GM18508 (cell line): ENCODE data around the gene CBLB.
A peak's percentile ranks its signal among the peaks of the same experiment; 100 is the strongest.
"Not testable (repeated sequence)": the region's sequence is repeated elsewhere in the genome, so short reads cannot be mapped to it uniquely, and the experiment has no call there.

ENCODE experiments used
- ATAC-seq: cut with Tn5 transposase; IDR thresholded peaks from one replicate; pipeline ENCODE4 v1.9.1; 2021; ENCODE audit warnings: moderate number of reproducible peaks; ENCODE audit not compliant: insufficient read depth, unreplicated experiment

CBLB gene

DNA sequence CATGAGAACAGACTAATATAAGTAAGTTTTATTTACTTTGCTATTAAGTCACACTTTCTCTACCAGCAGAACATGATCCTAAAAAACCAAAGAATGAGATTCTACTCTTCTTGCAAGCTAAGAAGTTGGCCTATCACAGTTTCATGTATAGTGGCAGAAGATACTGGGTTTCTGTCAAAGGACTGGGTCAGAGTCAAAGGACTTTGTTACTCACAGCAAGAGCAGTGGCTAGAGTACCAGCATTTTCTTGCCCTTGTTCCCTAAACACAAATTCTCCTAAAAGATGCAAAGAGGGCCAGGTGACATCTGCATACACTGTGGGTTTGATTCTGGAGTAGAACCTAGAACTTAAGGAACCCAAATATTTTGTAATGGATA is 105.2 kb downstream of the CBLB start:
- no peak for ATAC-seq

DNA sequence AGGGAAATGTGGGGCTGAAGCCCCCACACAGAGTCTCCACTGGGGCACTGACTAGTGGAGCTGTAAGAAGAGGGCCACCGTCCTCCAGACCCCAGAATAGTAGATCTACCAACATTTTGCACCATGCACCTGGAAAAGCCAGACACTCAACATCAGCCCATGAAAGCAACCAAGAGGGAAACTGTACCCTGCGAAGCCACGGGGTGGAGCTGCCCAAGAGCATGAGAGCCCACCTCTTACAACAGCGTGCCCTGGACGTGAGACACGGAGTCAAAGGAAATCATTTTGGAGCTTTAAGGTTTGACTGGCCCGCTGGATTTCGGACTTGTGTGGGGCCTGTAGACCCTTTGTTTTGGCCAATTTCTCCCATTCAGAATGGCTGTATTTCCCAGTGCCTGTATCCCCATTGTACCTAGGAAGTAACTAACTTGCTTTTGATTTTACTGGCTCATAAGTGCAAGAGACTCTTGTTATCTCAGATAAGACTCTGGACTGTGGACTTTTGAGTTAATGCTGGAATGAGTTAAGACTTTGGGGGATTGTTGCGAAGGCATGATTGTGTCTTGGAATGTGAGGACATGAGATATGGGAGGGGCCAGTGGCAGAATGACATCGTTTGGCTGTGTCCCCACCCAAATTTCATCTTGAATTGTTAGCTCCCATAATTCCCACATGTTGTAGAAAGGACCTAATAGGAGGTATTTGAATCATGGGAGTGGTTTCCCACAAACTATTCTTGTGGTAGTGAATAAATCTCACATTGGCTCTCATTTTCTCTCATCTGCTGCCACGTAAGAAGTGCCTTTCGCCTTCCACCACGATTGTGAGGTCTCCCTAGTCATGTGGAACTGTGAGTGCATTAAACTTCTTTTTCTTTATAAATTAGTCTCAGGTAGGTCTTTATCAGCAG is 105.8 kb downstream of the CBLB start:
- no peak for ATAC-seq

DNA sequence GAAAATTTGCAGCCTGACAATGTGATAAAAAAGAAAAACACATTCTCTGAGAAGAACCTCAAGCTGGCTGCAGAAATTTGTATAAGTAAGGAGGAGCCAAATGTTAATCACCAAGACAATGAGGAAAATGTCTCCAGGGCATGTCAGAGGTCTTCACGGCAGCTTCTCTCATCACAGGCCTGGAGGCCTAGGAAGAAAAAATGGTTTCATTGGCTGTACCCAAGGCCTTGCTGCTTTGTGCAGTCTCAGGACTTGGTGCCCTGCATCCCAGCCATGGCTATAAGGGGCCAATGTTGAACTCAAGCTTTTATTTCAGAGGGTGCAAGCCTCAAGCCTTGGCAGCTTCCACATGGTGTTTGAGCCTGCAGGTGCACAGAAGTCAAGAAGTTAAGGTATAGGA is 106.6 kb downstream of the CBLB start:
- ATAC-seq = not testable (repeated sequence)

DNA sequence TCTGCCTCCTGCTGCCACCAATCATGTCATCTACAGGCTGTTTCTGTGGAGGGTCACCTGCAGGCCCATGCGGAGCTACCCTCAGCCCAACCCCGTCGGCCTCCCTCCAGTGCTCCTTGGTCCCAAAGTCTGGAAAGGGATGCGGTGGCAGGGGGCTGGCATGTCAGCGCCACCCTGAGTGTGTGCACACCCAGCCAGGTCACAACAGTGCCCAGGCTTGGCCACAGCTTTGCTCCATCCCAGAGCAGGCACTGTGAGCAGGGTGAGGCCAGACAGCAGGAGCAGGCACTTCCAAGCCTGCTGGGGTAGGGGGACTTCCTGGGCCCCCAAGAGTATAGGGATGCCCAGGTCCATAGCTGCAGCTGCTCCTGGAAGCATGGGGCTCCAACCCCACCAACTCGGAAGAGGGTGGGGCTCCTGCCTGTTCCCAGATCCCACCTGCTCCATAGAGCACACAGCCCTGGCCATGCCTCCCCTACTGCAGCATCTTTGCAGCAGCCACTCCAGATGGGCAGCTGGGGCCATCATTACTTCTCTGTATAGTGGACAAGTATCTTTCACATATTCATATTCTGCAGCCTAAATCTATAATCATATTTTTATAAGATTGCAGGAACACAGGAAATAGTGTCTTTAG is 109.3 kb downstream of the CBLB start:
- ATAC-seq = no peak

DNA sequence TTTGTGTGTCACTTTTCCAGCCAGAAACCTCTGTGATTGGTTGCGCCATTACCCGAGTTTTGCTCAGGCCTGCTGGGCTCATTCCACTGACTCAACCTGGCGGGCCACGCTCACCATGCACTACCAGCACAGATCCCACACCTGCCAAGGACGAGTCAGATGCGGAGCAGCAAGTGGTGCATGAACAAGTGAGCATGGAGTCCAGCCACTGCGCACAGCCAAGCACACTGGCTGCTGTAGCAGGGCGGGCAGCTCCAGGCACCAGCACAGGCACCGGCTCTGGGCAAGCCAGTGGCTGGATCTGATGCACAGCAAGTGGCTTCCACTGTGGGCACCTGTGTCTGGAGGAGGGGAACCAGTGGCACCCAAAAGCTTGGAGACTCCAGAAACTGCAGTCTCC is 110.4 kb downstream of the CBLB start:
- ATAC-seq = no peak

DNA sequence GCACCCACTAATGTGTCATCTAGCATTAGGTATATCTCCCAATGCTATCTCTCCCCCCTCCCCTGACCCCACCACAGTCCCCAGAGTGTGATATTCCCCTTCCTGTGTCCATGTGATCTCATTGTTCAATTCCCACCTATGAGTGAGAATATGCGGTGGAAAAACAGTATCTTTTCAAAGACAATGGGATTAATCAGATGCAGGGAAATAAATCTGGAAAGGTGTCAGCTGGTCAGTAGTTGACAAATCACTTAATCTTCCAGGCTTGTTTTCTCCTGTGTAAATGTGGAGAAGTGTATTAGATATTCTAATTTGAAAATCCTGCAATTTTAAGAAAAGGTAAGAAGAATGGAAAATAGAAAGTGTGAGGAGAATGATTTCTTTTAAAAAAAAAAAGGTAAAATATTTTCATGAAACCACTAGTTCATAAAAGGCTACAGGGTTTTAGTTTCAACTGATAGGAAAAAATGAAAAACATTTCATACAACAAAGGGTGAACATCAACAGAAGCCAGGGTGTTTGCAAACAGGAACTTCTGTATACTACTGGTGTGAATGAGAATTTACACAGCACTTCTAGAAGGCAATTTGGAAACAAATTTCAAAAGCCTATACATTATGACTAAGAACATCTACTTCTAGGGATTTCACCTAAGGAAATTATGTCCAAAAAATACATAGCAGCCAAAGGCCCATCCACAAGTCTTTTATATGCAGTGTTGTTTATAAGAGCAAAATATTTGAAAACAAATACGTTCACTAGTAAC is 113.5 kb downstream of the CBLB start:
- no peak for ATAC-seq

DNA sequence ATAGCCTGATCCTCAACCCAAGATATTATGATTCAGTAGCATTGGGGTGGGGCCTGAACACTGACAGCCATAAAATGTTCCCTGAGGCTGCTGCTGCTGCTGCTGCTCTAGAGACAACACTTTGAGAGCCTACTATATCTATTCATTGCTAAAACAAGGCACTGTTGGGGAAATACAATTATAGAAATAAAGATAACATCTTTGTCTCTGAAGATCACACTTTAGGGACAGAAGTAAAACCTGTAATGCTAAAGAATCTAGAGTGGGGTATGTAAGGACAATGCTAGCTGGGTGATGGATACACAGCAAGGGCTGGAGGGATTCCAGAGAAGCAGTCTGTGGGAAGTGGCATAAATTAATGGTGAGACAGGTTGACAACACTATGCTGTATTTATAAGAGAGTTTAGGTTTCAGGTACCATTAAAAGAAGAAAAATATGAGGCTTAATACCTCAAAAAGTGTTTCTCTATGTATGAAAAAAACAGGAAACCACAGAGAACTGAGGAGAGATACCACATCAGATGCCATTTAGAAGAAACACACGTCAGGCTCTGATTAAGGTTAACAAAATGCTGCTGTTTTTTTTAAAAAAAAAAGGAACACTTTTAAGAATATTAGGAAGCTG is 115.9 kb downstream of the CBLB start:
- ATAC-seq = no peak

DNA sequence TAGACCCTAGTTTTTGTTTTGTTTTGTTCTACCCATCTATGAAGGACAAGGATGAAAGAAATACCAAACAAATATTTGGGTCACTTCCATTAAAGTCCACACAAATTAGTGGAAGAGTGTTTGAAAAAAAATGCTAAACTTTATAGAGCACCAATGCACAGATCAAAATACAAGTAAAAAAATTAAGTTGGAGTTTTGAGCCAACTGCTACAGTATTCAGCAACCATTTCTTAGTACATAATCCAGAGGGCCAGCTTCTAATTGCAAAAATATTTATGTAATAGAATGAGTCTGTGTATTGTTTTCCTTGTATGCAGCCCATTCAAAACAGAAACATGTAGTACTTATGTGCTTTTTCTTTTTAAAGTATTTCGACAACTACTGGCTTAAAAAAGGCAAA is 121.1 kb downstream of the CBLB start:
- no peak for ATAC-seq

DNA sequence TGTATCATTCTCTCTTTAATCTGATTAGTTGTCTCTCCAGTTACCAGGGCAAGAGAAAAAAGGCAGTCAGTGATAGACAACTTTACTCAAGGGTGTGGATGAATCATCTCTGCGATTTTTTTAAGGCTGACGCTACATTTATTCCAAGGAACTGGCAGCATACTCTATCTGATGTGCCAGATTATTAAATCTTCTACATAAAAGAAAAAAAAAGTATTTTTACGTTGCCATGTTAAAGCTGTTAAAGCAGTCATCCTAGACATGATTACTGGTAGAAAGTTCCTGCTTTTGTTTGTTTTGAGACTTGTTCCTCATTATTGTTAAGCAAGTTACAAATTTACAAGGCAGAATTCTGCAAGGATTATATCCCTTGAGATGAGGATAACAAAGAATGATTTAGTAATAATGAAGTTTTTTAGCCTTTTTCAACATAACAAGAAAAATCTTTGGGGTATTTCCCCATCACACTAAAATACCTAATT is 121.7 kb downstream of the CBLB start:
- no peak for ATAC-seq

DNA sequence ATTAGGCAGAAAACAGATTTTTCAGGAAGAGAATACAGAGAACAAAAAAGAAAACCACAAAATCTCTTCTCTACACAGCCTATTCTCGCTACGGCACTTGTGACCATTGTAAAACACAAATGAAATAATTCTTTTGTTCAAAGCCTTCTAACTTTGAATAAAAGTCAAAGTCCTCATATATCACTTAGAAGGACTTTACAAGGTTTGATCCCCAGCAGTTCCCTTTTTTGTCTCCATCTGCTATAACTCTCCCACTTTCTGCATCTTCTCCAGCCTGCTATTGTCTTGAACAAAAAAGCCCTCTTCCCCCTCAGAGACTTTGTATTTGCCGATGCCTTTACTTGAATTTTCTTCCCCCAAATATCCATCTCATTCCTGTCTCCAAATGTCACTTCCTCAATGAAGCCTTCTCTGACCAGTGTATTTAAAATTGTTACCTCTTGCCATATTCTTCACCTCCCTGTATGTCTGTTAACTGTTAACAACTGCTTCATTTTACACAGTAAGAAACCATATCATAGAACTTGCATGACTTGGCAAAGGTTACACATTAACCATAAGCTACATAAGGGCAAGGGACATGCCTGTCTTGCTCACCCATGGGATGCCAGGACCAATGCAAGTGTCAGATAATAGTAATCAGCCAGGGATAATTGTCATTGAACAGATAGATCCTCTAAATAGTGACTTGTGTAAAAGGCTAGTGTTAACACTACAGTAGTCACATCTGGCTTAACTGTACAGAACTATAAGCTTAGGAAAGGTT is 122.4 kb downstream of the CBLB start:
- peak; percentile 83 for ATAC-seq

DNA sequence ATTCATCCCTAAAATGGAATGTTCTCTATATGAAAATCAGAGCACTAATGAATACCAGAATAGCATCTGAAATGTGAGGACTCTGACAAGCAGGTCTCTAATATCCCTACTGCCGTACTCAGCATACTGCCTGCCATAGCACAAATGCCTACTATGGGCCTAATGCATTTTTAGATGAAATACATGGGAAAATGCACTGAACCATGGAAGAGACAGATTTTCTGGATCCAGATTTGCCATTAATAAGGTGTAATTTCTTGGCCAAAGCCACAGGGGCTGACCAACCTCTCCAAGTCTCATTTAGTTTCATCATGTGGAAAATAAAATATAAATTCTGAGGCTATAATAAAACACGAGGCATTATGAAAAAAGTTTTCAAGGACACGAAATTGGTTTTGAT is 123.8 kb downstream of the CBLB start:
- ATAC-seq = no peak

DNA sequence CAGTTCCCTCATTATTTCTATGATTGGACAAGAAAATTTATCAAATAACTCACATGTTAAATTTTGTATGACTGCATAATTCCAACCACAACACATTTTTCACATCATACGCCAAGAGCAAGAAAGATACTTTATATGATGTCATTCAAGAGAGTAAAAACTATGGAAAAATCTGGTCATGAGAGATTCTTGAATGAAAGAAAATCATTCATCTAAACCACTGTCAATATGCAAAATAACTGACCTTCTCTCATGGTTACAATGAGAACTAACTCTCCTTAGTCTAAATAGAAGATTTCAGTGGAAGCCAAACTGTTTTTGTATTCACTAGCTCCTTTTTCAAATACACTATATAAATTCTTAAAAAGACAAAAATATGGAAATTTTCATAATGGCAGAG is 124.6 kb downstream of the CBLB start:
- ATAC-seq = no peak

DNA sequence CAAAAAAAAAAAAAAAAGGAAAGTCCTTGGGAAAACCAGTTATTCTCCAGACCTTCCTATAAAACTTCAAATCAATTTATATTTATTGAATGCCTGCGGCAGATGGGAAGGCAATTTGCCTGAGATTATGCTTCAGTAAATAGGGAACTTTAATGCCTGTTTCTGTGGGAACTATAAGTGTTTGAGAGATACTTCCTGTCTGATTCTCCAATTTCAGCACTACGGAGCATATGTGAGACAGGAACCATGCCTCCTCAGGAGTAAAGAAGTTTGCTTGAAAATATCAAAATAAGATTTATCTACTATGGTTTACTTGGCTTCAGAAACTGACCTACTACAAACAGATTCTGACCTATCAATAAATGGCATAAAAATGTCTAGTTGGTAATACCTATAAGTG is 135.5 kb downstream of the CBLB start:
- ATAC-seq = no peak

DNA sequence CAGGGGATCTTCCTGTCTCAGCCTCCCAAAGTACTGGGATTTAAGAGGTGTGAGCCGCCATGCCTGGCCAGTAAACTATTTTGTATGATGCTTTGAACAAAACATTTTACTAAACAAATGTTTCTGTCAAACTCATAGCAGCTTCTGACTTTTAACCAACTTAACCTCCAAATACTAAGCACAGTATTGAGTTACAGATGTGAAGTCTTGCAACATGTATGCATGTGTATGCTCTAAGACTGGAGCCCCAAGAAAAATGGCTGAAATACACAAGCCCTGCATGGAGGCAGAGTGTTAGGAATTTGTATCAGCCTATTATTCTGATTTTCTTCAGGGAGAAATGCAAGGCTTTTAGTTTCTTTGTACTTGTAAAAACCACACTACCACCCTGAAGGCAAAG is 137.1 kb downstream of the CBLB start:
- ATAC-seq = no peak

DNA sequence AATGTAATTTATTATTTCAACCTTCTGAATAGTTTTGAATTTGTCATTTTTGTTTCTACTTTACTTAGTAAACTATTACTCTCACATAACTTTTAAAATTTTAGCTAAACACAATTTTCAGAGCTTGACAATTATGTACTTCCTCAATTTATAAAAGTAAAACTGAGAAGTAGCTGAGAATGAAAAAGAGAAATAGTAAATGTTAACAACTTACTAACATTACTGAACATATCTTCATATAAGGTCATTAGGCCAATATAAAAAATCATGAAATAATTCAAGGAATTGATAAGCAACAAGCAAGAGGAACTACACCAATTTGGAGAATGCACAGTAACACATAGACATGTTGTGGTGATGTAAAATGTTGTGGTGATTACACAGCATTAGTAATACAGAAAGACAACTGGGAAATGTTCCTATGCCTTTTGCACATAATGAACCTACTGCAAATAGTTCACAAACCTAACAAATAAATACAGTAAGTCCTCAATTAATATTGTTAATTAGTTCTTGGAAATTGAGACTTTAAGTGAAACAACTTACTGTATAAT is 137.9 kb downstream of the CBLB start:
- no peak for ATAC-seq

DNA sequence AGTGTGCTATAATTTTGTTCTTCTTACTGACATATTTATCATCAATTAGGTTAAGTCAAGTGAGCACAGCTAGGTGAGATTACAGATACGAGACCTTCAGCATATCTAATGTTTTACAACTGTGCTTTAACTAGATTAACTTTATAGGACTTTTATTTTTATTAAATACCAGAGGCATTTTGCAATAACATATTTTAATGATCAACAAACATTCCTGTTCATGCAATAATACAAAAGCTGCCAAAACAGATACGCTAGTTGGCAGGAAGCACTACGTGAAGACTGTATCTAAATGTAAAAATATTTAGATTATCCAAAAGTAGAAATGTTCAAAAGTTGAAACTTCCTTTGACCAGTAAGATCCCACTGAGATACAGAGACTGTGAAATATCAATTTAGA is 139.1 kb downstream of the CBLB start:
- ATAC-seq = no peak

DNA sequence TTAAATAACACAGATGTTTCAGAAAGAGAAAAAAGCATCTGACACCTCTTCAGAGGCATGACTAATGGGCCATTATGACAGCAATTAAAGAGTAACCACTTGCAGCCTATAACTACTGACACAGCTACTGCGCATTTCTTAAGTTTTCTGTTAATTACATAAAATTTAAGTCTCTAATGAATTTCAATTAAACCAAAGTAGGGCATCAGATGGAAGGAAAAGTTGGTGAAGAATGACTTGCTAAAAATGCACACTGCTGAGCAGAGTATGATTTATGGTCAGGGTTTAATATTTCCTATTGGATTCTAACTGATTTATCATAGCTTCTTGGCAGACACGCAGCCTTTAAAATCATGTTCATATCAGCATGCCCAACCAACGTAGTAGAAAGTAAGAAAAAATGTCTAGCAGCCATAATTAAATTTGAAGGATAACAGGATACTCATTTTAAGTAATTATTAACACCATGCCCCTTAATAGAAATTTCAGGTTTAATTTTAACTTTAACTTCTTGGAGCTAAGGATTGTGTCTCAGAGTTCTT is 140.0 kb downstream of the CBLB start:
- ATAC-seq = no peak

DNA sequence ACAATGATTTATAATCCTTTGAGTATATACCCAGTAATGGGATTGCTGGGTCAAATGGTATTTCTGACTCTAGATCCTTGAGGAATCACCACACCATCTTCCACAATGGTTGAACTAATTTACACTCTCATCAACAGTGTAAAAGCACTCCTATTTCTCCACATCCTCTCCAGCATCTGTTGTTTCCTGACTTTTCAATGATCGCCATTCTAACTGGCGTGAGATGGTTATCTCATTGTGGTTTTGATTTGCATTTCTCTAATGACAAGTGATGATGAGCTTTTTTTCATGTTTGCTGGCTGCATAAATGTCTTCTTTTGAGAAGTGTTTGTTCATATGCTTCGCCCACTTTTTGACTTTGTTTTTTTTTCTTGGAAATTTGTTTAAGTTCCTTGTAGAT is 141.8 kb downstream of the CBLB start:
- ATAC-seq = not testable (repeated sequence)

DNA sequence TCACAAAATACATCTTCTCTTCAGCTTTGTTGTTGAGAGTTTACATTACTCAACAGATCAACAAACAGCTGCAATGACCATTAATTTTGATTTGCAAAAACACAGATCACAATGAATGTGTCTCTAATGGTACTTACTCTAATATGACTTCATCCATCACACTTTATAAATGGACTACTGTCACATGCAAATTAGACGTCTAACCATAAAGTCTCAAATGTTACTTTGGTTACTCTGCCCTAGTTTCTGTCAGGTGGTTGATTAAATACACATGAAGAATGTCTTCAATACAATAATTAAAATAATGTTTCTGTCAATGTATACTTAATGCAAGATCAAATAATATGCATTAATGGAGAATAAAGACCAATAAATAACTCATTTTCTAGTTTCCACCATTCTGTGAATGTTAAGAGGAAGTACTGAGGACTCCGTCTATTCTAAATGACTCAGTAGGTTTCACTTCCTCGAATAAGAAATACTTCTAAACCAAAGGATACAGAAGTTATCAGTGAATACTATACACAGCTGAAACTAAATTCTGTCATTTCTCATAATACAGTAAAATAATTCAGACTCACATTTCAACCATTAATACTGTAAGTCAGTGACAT is 145.8 kb downstream of the CBLB start:
- peak; percentile 100 for ATAC-seq
